Measurements from ENCODE around the gene NEK1.
"Not testable (repeated sequence)": the region's sequence is repeated elsewhere in the genome, so short reads cannot be mapped to it uniquely, and the experiment has no call there.

Gene NEK1

GRCh38 chr4:169582203-169582602 lies 30.2 kb downstream of the NEK1 start:
- Mint-ChIP-seq H3K36me3 (ENCODE audit: low read depth) (peaks cover 24% of the 10 kb centered on the region), H3K27me3 (ENCODE audit: low read depth) (no peaks in the 10 kb centered on the region), H3K4me3 (no peak overlapping the region), H3K4me1 (no peaks in the 10 kb centered on the region), H3K27ac (no peak overlapping the region), H3K9me3 (no peaks in the 10 kb centered on the region)
- TF ChIP-seq, protein P1, sequence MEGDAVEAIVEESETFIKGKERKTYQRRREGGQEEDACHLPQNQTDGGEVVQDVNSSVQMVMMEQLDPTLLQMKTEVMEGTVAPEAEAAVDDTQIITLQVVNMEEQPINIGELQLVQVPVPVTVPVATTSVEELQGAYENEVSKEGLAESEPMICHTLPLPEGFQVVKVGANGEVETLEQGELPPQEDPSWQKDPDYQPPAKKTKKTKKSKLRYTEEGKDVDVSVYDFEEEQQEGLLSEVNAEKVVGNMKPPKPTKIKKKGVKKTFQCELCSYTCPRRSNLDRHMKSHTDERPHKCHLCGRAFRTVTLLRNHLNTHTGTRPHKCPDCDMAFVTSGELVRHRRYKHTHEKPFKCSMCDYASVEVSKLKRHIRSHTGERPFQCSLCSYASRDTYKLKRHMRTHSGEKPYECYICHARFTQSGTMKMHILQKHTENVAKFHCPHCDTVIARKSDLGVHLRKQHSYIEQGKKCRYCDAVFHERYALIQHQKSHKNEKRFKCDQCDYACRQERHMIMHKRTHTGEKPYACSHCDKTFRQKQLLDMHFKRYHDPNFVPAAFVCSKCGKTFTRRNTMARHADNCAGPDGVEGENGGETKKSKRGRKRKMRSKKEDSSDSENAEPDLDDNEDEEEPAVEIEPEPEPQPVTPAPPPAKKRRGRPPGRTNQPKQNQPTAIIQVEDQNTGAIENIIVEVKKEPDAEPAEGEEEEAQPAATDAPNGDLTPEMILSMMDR (IDR thresholded peaks at IDR 0.05; ENCODE audit: unreplicated experiment in 3 of 3), result no peak

GRCh38 chr4:169573889-169574288 lies 38.5 kb downstream of the NEK1 start:
- Mint-ChIP-seq H3K36me3 (ENCODE audit: low read depth) (peaks cover 39% of the 10 kb centered on the region), H3K27ac (no peak overlapping the region), H3K4me3 (no peak overlapping the region)

DNA sequence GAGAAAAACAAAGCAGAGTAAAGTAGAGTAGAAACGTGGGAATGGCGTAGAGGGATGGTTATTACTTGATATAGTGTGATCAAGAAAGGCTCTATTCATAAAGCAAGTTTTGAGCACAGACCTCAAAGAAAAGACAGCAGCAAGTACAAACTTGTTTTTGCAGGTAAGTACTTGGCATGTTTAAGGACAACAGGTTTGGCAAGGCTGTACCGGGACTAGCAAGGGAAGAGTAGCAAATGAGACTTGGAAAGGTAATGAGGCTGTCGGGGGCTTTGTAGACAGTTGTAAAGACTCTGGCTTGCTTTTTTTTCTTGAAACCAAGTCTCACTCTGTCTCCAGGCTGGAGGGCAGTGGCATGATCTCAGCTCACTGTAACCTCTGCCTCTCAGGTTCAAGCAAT lies 40.9 kb downstream of the NEK1 start:
- H3K4me1 Mint-ChIP-seq, result peaks cover 2% of the 10 kb centered on the region
- H3K36me3 Mint-ChIP-seq (ENCODE audit: low read depth), result peaks cover 41% of the 10 kb centered on the region
- H3K9me3 Mint-ChIP-seq, result no peaks in the 10 kb centered on the region
- no peak overlapping the region for H3K4me3 Mint-ChIP-seq
- H3K27me3 Mint-ChIP-seq (ENCODE audit: low read depth), result no peaks in the 10 kb centered on the region
- no peak overlapping the region for H3K27ac Mint-ChIP-seq
- TF ChIP-seq, protein P1 (IDR thresholded peaks at IDR 0.05; ENCODE audit: unreplicated experiment in 3 of 3), result no peak

More at GRCh38 chr4:169573889-169574288, 38.5 kb downstream of the NEK1 start:
- Mint-ChIP-seq H3K27me3 (ENCODE audit: low read depth) (no peaks in the 10 kb centered on the region), H3K9me3 (no peaks in the 10 kb centered on the region), H3K4me1 (no peaks in the 10 kb centered on the region)
- TF ChIP-seq, protein P1 (IDR thresholded peaks at IDR 0.05; ENCODE audit: unreplicated experiment in 3 of 3), result no peak

DNA sequence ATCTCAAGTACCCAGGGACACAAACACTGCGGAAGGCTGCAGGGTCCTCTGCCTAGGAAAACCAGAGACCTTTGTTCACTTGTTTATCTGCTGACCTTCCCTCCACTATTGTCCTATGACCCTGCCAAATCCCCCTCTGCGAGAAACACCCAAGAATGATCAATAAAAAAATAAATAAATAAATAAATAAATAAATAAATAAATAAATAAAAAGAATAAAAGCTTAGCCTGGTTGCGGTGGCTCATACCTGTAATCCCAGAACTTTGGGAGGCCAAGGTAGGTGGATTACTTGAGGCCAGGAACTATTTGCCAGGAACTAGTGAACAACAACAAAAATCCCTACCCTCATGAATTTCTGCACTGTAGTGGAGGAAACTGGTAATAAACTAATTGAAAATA lies 41.4 kb downstream of the NEK1 start:
- not testable (repeated sequence) for H3K9me3 Mint-ChIP-seq; H3K4me3 Mint-ChIP-seq; H3K27ac Mint-ChIP-seq; H3K27me3 Mint-ChIP-seq (ENCODE audit: low read depth); H3K4me1 Mint-ChIP-seq
- H3K36me3 Mint-ChIP-seq (ENCODE audit: low read depth), result peaks cover 43% of the 10 kb centered on the region

- not testable (repeated sequence) for H3K4me1 Mint-ChIP-seq; H3K4me3 Mint-ChIP-seq; H3K9me3 Mint-ChIP-seq; H3K27me3 Mint-ChIP-seq (ENCODE audit: low read depth); H3K27ac Mint-ChIP-seq
- peaks cover 43% of the 10 kb centered on the region for H3K36me3 Mint-ChIP-seq (ENCODE audit: low read depth)
Measured at GRCh38 chr4:169570266-169570665, 42.1 kb downstream of the NEK1 start.

- H3K9me3 Mint-ChIP-seq; H3K27me3 Mint-ChIP-seq (ENCODE audit: low read depth); H3K4me3 Mint-ChIP-seq; H3K4me1 Mint-ChIP-seq; H3K27ac Mint-ChIP-seq: not testable (repeated sequence)
- peaks cover 35% of the 10 kb centered on the region for H3K36me3 Mint-ChIP-seq (ENCODE audit: low read depth)
Measured at GRCh38 chr4:169569188-169569587, 43.2 kb downstream of the NEK1 start.

DNA sequence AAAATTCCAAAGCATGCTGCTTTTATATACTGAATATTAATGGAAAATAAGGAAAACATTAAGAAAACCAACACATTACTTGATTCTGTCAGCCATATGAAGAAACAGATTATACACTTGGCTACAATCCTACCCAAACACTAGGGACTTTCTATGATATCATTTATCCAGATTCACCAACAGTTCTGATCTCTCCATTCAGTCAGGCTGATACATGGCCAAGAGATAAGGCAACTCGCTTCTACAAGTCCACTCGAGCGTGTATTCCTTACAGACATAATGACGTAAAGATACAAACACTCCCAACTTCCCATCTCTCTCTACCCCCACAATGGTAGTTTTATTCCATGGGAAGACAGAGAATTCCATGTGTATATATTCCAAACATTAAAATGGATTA lies 44.5 kb downstream of the NEK1 start:
- H3K27me3 Mint-ChIP-seq (ENCODE audit: low read depth), result no peaks in the 10 kb centered on the region
- H3K27ac Mint-ChIP-seq, result no peak overlapping the region
- TF ChIP-seq, protein P1 (IDR thresholded peaks at IDR 0.05; ENCODE audit: unreplicated experiment in 3 of 3), result no peak
- peaks cover 4% of the 10 kb centered on the region for H3K4me1 Mint-ChIP-seq
- no peaks in the 10 kb centered on the region for H3K9me3 Mint-ChIP-seq
- H3K36me3 Mint-ChIP-seq (ENCODE audit: low read depth), result peaks cover 23% of the 10 kb centered on the region
- H3K4me3 Mint-ChIP-seq, result no peak overlapping the region

All from nephron (organoid).